ENCODE results near the gene ARHGAP5.
A peak's percentile ranks its signal among the peaks of the same experiment; 100 is the strongest.

ARHGAP5 gene

GRCh38 chr14:32169191-32169590 lies 92.1 kb downstream of the ARHGAP5 start:
- FAIRE-seq (peak; percentile 85), DNase-seq (ENCODE audit: insufficient read length, low spot score) (no peak)

DNA sequence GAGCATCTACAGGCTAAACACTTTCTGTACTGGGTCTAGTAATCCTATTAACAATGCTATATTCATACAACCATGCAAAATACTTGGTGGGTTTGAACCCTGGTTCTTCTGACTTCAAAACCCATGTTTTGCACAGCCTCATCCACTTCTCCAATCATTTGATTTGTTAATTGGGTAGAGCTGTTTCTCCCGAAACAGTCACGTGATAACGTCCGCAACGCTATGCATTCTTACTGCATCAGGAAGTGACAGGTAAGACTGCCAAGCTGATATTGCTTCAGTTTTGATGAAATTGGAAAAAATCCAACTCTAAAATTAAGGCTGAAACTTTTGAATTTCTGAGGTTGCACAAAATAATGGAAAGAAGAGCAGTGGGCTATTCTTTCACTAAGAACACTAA lies 94.4 kb downstream of the ARHGAP5 start:
- FAIRE-seq (peak; percentile 77), DNase-seq (ENCODE audit: insufficient read length, low spot score) (no peak)

DNA sequence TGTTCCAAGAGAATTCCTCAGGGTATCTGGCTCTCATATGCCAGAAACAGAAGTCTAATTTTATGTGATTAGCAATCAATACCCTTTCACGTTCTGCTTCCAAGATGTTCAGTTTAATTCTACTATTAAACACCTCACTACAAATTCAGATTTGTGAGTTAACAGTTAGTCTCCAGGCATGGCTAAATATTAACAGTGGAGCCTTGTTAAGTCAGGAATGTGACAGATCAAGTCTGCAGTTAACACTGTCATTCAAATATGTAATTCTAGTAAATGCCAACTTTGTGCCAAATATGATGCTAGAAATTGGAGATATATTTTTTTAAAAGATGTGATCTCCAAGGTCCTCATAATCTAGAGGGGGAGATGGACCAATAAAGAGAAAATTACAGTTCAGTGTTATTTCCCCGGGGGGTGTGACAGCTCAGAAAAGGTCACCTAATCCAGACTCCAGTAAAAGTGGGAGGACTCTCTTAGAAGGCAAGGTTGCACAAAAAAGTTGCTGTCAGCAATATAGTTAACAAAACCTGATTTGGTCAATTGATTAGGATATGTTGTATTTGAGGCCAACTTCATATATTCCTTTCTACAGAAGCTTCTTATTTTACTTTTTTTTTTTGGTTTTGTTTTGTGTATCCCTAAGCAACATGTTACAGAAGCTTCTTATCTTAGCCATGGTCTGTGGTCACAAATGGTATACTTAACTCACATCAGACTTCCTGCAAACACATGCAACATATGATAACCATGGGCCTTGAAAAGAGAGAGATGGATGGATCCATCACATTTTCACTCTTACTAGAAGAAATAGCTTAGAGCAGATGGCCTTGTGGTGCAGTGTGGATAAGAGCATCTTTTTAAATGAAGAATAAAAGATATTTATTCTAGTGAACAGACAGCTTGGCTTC lies 106.3 kb downstream of the ARHGAP5 start:
- FAIRE-seq = no peak
- no peak for DNase-seq (ENCODE audit: insufficient read length, low spot score)

- DNase-seq (ENCODE audit: insufficient read length, low spot score) = no peak
- FAIRE-seq = no peak
Measured at GRCh38 chr14:32185097-32185496, 108.0 kb downstream of the ARHGAP5 start.

- no peak for DNase-seq (ENCODE audit: insufficient read length, low spot score)
- no peak for FAIRE-seq
Measured at GRCh38 chr14:32186248-32186647, 109.1 kb downstream of the ARHGAP5 start.

DNA sequence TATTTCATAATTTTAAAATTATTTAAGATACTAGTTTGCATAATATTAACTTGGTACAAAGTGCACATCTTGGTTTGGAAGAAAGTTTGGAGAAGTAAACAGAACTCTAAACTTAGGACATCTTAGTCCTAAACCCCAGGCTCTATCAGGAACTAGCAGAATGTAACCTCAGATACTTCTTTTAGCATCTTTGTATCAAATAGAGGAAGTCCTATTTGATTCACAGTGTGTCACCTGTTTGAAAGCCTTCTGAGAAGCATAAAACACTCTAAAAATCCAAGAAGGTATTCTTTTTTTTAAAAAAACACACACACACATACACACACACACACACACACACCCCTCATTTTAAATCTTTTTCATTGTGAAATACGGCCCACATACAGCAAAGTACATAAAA lies 112.7 kb downstream of the ARHGAP5 start:
- FAIRE-seq (no peak), DNase-seq (ENCODE audit: insufficient read length, low spot score) (no peak)

- DNase-seq (ENCODE audit: insufficient read length, low spot score) (no peak), FAIRE-seq (no peak)
Measured at GRCh38 chr14:32190673-32191072, 113.6 kb downstream of the ARHGAP5 start.

DNA sequence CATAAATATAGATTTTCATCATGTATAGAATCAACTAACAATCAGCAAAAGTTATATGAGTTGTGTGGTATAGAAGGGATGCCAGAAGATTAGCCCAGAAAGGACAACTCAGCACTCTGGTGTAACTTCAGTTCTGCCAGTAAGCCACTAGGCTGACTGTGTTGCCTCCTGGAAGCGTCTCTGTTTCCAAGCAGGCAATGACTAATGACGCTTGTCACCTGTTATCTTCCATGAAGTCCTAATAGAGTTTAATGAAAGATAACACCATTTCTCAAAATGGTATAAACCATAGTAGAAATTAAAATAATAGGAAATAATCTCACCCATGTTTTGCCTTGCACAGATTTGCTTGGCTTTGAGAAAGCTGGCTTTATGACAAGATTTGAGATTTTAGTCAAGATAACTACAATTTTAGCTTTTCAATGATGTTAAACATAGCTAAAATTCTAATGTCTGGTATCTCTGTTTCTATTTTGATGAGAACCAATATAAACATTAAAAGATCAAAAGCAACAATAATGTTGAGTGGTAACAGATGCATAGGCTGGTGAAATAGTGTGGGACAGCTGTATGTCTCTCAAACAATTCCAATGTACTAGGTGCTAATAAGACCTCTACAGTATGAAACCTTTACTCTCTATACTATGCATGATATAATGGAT lies 115.7 kb downstream of the ARHGAP5 start:
- DNase-seq (ENCODE audit: insufficient read length, low spot score) = no peak
- FAIRE-seq = no peak

DNA sequence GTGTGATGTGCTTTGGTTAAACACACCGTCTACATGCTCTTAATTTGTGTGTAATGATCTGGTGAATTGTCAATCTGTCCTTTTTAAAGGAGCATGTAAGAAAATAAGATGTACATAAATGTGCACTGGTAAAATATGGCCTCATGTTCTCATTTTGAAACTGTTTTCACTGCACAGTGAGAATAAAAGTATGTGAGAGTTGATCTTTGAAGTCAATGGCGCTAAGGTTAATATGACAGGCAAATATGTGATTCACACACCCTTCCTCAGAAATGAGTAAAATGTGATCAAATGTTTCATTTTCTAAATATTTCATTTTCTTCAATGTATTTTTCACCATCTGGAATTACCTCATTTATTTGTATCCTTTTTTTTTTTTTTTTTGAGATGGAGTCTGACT lies 116.4 kb downstream of the ARHGAP5 start:
- no peak for DNase-seq (ENCODE audit: insufficient read length, low spot score)
- no peak for FAIRE-seq

GRCh38 chr14:32195636-32196035 lies 118.5 kb downstream of the ARHGAP5 start:
- DNase-seq (ENCODE audit: insufficient read length, low spot score) (no peak), FAIRE-seq (no peak)

GRCh38 chr14:32197919-32198318 lies 120.8 kb downstream of the ARHGAP5 start:
- DNase-seq (ENCODE audit: insufficient read length, low spot score) (no peak), FAIRE-seq (no peak)

DNA sequence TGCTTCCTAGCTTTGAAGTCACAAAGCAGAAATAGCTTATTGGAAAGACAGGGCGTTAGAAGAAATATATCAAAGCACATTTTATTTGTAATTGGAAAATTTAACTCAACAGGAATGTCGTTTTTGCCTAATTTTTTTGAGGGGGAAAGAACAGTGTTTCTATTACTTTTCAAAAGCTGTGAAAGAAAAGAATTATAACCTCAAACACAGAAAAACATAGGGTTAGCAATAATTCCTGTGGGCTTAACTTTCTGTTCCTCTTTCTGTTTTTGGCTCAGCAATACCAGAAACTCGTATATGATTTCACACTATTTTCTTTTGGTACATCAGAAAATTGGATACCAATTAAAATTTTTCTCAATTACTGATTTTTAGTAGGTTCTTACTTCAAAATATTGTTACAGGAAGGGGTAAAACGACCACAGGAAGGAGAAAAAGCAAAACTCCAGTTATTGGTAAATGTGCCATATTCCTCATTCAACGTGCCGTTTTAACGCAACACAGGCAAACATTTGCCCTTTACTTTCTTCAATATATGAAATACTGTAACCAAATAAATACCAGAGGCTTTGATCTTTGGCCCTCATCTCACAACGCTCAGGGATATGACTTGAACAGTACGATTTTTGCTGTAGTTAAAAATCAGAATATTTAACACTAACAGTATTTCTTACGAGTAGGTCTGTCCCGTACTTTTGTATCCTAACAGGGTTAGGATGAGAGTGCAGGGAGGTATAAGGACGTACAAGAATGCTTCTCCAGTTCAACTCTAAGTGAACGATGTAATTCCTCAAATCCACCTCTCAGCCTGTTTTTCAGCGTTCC lies 123.5 kb downstream of the ARHGAP5 start:
- no peak for DNase-seq (ENCODE audit: insufficient read length, low spot score)
- FAIRE-seq = no peak

DNA sequence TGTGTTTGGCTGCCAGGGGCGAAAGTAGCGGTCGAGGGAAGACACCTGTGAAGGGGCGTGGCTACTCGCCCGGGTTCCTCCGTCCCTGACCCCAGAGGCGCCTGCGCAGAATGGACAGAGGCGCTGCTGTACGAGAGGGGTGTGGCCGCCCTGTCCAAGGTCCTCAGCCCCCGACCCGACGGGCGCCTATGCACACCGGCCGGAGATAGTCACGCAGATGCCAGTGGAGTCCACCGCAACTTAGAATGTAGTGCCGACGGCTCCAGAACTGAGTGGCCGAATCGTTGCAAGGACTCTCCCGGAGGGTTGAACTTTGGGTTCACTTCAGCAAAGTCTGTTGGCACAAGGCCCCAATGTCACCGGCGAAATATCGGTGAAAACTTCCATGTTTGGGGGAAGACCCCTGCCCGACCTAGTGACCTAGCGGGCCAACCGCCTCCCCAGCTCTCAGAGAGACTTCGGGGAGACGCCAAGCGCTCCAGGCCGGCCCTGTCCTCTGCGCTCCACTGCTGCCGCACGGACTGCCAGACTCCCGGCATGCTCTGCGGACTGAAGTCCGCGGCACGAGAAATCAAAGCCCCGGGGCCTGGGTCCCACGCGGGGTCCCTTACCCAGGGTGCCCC lies 124.2 kb downstream of the ARHGAP5 start:
- DNase-seq (ENCODE audit: insufficient read length, low spot score) (peak; percentile 84), FAIRE-seq (peak; percentile 63)

DNA sequence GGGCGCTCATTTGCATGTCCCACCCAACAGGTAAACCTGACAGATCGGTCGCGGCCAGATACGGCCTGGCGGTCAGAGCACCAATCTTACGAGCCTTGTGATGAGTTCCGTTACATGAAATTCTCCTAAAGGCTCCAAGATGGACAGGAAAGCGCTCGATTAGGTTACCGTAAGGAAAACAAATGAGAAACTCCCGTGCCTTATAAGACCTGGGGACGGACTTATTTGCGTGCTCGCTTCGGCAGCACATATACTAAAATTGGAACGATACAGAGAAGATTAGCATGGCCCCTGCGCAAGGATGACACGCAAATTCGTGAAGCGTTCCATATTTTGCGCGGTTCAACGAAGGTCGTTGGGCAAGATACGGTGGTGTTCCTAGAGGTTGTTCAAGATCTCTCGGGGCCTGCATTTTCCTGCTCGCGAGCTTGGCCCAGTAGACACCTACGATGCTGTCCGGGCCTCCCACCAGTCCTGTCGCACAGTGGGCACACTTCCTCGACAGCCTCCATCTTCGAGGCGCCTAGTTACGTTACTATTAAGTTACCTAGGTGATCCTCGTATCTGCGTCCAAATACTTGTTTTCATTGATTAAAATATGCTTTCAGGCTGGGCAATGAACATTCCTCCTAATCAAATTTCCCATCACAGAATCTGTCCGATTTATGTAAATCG lies 124.8 kb downstream of the ARHGAP5 start, which contains the start of gene RNU6-7:
Gene RNU6-7 (plus strand): TSS at position 230 of the 675 bp plus-strand sequence.
- FAIRE-seq = no peak

DNA sequence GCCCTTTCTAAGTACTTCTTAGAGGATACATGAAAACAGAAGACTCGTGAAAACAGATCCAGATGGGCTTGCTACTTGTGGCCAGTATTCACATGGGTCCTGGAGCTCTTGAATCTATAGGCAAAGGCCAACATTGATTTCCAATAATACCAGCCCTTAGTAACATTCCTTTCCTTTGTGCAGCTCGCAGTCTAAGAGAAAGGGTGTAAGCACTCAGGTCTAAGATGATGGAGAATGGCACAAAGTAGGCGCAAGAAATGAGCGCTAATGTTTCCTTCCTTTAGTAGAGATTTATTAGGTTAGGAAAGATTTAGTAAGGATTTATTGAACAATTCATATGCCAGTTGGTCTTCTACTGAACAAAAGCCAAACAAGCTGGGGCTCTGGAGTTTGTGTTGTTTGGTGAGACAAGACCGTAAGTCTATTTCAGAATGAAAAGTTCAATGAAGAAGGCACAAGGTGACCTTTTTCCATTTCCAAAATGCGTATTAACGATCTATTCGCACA lies 125.4 kb downstream of the ARHGAP5 start:
- FAIRE-seq = no peak
- DNase-seq (ENCODE audit: insufficient read length, low spot score) = no peak

More for the DNA sequence above, 124.8 kb downstream of the ARHGAP5 start, which contains the start of gene RNU6-7:
- no peak for DNase-seq (ENCODE audit: insufficient read length, low spot score)

GRCh38 chr14:32202998-32203882 lies 126.1 kb downstream of the ARHGAP5 start, which contains the start of gene RNU6-8:
Gene RNU6-8 (minus strand): TSS chr14:32203269.
- peak; percentile 94 for DNase-seq (ENCODE audit: insufficient read length, low spot score)
- peak; percentile 74 for FAIRE-seq

GRCh38 chr14:32203928-32204357 lies 126.8 kb downstream of the ARHGAP5 start:
- DNase-seq (ENCODE audit: insufficient read length, low spot score) = no peak
- no peak for FAIRE-seq

GRCh38 chr14:32205554-32205953 lies 128.4 kb downstream of the ARHGAP5 start:
- DNase-seq (ENCODE audit: insufficient read length, low spot score) = no peak
- FAIRE-seq = no peak

GRCh38 chr14:32205984-32206383 lies 128.9 kb downstream of the ARHGAP5 start:
- no peak for FAIRE-seq
- DNase-seq (ENCODE audit: insufficient read length, low spot score) = no peak

Measured in HTR-8/SVneo (cell line).